Skeletal muscle satellite cell (primary cell): ENCODE measurements around the gene CYRIA.

Source experiments
- H3K27me3 ChIP-seq: 2 replicates; pipeline ENCODE4 v1.7.0; 2013; ENCODE audit warnings: low read length; ENCODE audit not compliant: control insufficient read depth, insufficient read depth
- H3K36me3 ChIP-seq: 2 replicates; pipeline ENCODE4 v1.7.0; 2013; ENCODE audit warnings: mild to moderate bottlenecking, control low read depth, low read length; ENCODE audit not compliant: insufficient read depth
- H3K4me1 ChIP-seq: 2 replicates; pipeline ENCODE4 v1.7.0; 2013; ENCODE audit warnings: low read length; ENCODE audit not compliant: control insufficient read depth, insufficient read depth
- H3K4me2 ChIP-seq: 2 replicates; pipeline ENCODE4 v1.7.0; 2013; ENCODE audit warnings: mild to moderate bottlenecking, low read length
- H3K4me3 ChIP-seq: 2 replicates; pipeline ENCODE4 v1.7.0; 2013; ENCODE audit warnings: low read length
- H3K9ac ChIP-seq: 2 replicates; pipeline ENCODE4 v1.7.0; 2013; ENCODE audit warnings: mild to moderate bottlenecking, low read depth, low read length, moderate library complexity
- H3K9me3 ChIP-seq: replicated peaks from 2 replicates; pipeline ENCODE4 v1.7.0; 2013; ENCODE audit warnings: mild to moderate bottlenecking, control low read depth, low read length

CYRIA gene

GRCh38 chr2:16645775-16646559 is 19.7 kb downstream of the CYRIA start:
- Histone ChIP-seq H3K27me3 (no peaks in the 10 kb centered on the region), H3K4me3 (no peak overlapping the region), H3K36me3 (no peaks in the 10 kb centered on the region), H3K9me3 (no peaks in the 10 kb centered on the region), H3K4me1 (peaks cover 22% of the 10 kb centered on the region), H3K4me2 (no peak overlapping the region), H3K9ac (no peak overlapping the region)

DNA sequence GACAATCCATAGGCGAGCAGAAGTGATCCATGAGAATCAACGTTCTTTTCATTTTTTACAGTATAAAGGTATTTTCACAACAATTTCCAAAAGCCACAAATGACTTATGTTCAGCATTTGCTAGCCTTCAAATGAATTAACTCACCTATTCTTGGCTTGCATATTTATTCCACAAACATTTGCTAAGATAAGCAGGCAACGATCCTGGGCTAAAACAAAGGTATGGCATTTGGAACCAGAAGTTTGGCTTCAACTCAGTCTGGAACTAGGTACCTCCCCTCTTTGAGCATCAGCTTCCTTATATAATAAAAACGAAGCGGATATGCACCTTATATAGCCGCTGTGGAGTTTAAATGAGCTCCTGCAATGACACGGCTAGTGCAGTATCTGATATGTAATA is 20.5 kb downstream of the CYRIA start:
- H3K36me3 ChIP-seq, result no peaks in the 10 kb centered on the region
- H3K4me3 ChIP-seq, result no peak overlapping the region
- H3K27me3 ChIP-seq, result no peaks in the 10 kb centered on the region
- H3K4me1 ChIP-seq, result peaks cover 23% of the 10 kb centered on the region
- H3K4me2 ChIP-seq, result no peak overlapping the region
- no peak overlapping the region for H3K9ac ChIP-seq
- no peaks in the 10 kb centered on the region for H3K9me3 ChIP-seq

- no peak overlapping the region for H3K9ac ChIP-seq
- peaks cover 20% of the 10 kb centered on the region for H3K4me1 ChIP-seq
- H3K27me3 ChIP-seq, result no peaks in the 10 kb centered on the region
- no peak overlapping the region for H3K4me2 ChIP-seq
- H3K4me3 ChIP-seq, result no peak overlapping the region
- H3K9me3 ChIP-seq, result no peaks in the 10 kb centered on the region
- H3K36me3 ChIP-seq, result no peaks in the 10 kb centered on the region
Observed at GRCh38 chr2:16644221-16644925, 21.3 kb downstream of the CYRIA start.

- no peak overlapping the region for H3K9ac ChIP-seq
- H3K36me3 ChIP-seq, result no peaks in the 10 kb centered on the region
- H3K4me1 ChIP-seq, result peaks cover 31% of the 10 kb centered on the region
- no peak overlapping the region for H3K4me2 ChIP-seq
- no peaks in the 10 kb centered on the region for H3K9me3 ChIP-seq
- no peak overlapping the region for H3K4me3 ChIP-seq
- no peaks in the 10 kb centered on the region for H3K27me3 ChIP-seq
Observed at GRCh38 chr2:16643099-16643498, 22.5 kb downstream of the CYRIA start.

- Histone ChIP-seq H3K27me3 (no peaks in the 10 kb centered on the region), H3K4me3 (no peak overlapping the region), H3K4me1 (peaks cover 31% of the 10 kb centered on the region), H3K36me3 (no peaks in the 10 kb centered on the region), H3K4me2 (no peak overlapping the region), H3K9ac (no peak overlapping the region), H3K9me3 (no peaks in the 10 kb centered on the region)
Observed at GRCh38 chr2:16642088-16642487, 23.5 kb downstream of the CYRIA start.

DNA sequence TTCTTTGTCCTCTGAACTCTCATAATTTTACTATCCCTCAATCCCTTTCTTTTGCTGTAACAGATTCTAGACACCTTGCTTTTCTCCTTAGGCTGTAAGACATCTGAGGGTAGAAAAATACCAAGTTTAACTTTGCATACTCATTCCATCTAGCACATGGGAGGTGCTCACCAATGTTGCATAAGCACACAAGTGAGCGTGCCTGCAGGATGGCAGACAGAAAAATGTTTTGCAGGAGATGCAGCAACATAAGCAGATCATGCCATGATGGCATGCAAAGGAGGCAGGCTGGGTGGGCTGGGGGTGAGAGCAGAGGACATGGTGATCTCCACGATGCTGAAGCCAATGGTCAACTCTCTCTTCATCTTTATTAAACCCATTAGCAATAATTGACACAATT is 24.1 kb downstream of the CYRIA start:
- Histone ChIP-seq H3K4me1 (peaks cover 35% of the 10 kb centered on the region), H3K27me3 (no peaks in the 10 kb centered on the region), H3K36me3 (no peaks in the 10 kb centered on the region), H3K9ac (no peak overlapping the region), H3K9me3 (no peaks in the 10 kb centered on the region), H3K4me3 (no peak overlapping the region), H3K4me2 (no peak overlapping the region)

DNA sequence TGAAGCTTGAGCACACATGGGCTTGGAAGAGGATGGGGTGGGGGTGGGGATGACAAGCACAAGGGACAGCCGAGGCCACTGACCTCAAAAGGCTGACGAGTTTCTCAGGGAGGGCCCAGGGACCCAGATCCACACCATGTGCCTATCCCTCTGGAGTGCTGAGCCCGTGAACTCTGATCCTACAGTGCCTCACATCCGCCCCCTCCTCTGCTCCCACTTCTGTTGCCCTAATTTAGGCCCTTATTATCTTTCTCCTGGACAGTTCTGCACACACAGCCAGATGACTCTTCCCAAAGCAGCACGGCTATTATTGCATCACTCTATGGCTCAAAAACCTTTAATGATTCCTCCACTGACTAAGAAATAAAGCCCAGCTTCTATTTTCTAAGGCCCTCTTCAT is 24.8 kb downstream of the CYRIA start:
- H3K36me3 ChIP-seq, result no peaks in the 10 kb centered on the region
- H3K4me2 ChIP-seq, result no peak overlapping the region
- no peaks in the 10 kb centered on the region for H3K9me3 ChIP-seq
- H3K4me1 ChIP-seq, result peaks cover 41% of the 10 kb centered on the region
- no peak overlapping the region for H3K4me3 ChIP-seq
- H3K9ac ChIP-seq, result no peak overlapping the region
- H3K27me3 ChIP-seq, result no peaks in the 10 kb centered on the region

DNA sequence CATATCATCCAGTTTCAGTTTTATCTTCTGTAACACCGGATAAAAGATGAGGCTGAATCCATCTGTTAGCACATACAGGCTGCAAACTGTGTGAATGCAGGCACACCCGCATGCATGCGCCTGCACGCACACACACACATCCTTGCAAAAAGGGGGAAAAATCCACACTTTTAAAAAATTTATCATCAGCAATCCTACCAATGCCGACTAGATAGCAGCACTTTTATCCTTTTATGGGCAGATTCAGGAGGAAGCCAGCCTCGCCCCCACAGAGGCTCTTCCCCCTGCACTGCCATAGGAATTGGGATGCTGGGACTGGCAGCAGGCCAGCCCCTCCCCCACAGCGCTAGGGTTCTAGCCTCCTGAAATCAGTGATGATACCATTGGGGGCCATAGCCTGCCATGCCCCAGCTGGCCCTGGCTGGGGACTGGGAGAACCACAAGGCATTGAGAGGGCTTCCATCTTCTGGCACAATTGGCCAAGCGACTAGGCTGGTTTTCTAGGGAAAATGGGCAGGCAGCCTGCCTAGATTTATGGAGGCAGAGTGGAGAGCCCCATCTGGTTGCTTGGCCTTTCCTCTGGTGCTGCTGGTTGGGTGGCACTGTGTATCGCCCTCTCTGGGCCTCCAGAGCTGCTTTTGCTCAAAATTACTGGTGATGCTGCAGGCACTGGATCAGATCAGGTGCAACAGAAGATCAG is 25.5 kb downstream of the CYRIA start:
- Histone ChIP-seq H3K27me3 (no peaks in the 10 kb centered on the region), H3K4me3 (no peak overlapping the region), H3K36me3 (no peaks in the 10 kb centered on the region), H3K4me1 (peaks cover 48% of the 10 kb centered on the region), H3K9me3 (no peaks in the 10 kb centered on the region), H3K9ac (no peak overlapping the region), H3K4me2 (no peak overlapping the region)

- Histone ChIP-seq H3K4me1 (peaks cover 50% of the 10 kb centered on the region), H3K36me3 (no peaks in the 10 kb centered on the region), H3K4me3 (no peak overlapping the region), H3K4me2 (peak overlapping the region; percentile 38), H3K27me3 (no peaks in the 10 kb centered on the region), H3K9ac (peak overlapping the region; percentile 12), H3K9me3 (no peaks in the 10 kb centered on the region)
Observed at GRCh38 chr2:16639431-16639830, 26.2 kb downstream of the CYRIA start.

DNA sequence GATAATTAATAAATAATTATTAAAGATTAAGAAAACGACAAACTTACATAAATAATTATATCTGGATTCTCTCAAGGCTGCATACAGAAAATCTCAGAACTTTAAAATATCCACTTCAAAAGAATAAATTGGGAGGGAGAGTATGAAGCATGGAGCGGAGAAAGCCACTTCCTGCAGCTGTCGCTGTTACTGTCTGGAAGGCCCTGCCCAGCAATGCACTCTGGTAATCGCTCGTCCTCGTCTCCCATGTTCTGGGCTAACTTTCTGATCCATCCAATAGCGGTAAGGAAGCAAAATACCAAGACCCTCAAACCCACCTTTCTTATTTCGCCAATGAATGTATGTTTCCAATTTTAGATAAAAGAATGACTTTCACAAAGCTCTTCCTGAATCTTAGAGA is 26.7 kb downstream of the CYRIA start:
- H3K9ac ChIP-seq, result peak overlapping the region; percentile 12

GRCh38 chr2:16637304-16637703 is 28.3 kb downstream of the CYRIA start:
- H3K36me3 ChIP-seq, result no peaks in the 10 kb centered on the region
- peaks cover 70% of the 10 kb centered on the region for H3K4me1 ChIP-seq

More for the DNA sequence above, 26.7 kb downstream of the CYRIA start:
- Histone ChIP-seq H3K36me3 (no peaks in the 10 kb centered on the region), H3K4me1 (peaks cover 55% of the 10 kb centered on the region), H3K4me2 (peak overlapping the region; percentile 38), H3K4me3 (no peak overlapping the region), H3K9me3 (no peaks in the 10 kb centered on the region), H3K27me3 (no peaks in the 10 kb centered on the region)

More at GRCh38 chr2:16637304-16637703, 28.3 kb downstream of the CYRIA start:
- H3K27me3 ChIP-seq, result no peaks in the 10 kb centered on the region
- no peaks in the 10 kb centered on the region for H3K9me3 ChIP-seq
- no peak overlapping the region for H3K4me2 ChIP-seq
- H3K4me3 ChIP-seq, result no peak overlapping the region
- H3K9ac ChIP-seq, result no peak overlapping the region
